GM18907 (cell line): ENCODE measurements around the gene SDSL.

Source experiments
- ATAC-seq: cut with Tn5 transposase; IDR thresholded peaks from one replicate; pipeline ENCODE4 v1.9.1; 2021; ENCODE audit warnings: mild to moderate bottlenecking, moderate library complexity; ENCODE audit not compliant: unreplicated experiment

SDSL gene

DNA sequence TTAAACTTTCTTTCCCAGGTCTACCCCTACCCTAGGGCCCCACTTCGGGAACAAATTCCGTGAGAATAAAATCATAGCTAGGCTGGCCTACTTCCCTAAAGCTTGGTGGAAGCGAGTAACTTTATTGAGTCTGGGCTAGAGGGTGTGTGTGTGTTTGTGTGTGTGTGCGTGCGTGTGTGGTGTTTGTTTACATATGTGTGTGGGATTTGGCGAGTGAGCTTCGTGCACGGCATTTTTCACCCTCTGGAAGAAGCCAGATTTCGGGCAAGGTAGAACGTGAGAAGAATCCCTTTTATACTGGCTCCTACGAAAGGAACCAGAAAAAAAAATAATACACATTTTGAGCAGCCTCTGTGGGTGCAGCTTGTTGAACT is 57.0 kb downstream of the SDSL start:
- ATAC-seq = no peak

DNA sequence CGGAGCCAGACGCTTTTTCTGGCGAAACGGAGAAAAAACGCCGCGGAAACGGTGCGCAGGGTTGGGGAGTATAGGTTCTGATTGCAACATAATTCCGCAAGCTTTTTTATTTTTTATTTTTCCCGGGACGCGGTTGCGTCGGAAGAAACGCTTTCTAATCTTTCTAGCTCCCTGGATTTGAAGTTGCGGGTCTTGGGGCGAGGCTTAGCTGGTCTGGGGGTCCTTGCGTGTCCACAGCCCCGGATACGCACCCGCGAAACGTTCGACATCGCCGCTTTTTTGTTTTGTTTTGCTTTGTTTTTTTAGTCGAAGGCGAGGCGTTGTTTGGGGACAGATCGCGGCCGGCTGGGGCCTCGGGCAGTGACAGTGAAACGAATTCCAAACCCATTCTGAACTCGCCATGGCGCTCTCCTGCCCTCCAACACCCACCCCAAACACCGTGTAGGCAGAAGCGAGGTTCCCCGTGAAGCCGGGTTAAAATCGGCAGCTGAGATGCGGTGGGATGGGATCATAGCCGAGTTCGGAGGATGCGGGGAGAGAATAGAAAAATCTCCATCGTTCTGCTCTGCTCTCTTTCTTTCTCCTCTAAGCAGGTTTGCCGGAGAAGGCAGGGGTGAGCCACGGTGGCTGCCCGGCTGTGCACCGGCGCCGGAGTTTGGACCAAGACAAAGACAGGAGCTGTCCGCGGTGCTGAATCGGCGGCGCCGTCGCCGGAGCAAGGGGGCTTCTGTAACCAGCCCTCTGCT is 57.6 kb downstream of the SDSL start:
- ATAC-seq = no peak

DNA sequence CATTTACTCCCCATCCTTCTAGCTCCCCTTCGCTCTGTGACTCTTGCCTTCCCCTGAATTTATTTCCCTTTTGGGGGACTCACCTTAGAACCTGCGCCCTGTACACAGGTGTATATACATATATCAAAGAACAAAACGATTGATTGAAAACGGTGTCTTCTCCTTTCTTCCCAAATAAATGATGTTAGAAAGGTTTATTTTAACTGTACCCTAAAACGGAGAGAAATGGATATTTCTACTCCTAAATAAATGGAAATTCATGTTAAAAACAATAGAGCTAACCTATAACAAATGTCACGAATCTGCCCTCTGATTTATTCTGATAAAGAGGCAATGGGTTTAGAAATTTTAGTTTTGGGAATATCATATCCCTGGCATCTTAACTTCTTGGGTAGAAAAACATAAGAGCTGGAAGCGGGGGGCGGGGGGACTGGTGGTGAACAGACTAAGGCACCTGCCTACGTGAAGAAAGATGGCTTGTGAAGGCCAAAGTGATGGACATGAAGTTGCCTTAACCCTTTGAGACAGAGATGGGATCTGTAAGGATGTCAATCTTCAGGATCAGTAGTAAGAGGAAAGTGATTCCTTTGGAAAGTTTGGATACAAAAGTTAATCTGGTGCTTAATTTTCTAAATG is 58.3 kb downstream of the SDSL start:
- no peak for ATAC-seq

DNA sequence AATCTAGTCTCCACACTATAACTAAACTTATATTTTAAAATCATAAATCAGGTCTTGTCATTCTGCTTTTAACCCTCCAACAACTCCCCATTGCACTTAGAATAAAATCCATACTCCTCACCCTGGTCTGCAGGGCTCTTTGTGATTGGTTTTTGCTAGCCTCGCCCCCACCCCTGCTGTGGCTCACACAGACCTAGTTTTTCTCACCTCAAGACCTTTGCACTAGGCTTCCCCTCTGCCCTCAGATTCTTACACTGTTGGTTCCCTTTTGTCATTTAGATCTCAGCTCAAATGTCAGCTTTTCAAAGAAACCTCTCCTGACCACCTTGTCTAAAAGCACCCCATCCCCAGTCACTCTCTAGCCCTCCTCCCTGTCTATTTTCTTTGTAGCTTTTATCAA is 60.2 kb downstream of the SDSL start:
- ATAC-seq = no peak

DNA sequence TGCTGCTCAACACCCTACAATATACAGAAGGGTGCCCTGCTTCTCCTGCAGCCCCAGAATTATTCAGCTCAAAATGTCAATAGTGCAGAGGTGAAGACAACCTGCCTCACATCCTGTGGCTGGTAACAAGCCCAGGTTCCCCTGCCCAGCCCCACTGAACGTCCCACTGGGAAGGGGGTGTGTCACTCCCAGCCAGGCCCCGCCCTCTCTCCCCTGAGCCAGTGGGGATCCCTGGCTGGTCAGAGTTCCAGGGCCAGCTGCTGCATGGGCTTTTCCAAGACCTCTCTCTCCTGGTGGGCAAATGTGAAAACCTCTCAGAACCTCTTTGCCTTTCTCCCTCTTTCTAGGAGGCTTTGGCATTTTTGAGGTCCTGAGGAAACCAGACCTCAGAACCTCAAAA is 63.1 kb downstream of the SDSL start:
- no peak for ATAC-seq

DNA sequence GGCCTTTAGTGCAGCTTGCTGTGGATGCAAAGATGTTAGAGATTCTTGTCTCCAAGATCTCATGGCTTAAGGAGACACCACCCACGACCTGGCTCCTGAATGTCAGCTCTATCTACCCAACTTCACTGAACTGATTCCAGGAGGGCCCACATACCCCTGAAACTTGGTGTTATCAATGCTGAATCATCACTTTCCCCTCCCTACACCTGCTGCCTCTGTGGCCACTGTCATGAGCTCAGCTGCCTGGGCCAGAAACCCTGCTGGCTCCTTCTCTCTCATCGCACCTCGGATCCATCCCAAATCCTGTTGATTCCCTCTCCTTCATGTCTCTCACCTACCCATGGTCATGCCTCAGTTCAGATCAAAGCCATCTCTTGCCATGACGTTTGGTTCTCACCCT is 64.5 kb downstream of the SDSL start:
- ATAC-seq = no peak
